ENCODE measurements around the gene TNFRSF14.

DNA sequence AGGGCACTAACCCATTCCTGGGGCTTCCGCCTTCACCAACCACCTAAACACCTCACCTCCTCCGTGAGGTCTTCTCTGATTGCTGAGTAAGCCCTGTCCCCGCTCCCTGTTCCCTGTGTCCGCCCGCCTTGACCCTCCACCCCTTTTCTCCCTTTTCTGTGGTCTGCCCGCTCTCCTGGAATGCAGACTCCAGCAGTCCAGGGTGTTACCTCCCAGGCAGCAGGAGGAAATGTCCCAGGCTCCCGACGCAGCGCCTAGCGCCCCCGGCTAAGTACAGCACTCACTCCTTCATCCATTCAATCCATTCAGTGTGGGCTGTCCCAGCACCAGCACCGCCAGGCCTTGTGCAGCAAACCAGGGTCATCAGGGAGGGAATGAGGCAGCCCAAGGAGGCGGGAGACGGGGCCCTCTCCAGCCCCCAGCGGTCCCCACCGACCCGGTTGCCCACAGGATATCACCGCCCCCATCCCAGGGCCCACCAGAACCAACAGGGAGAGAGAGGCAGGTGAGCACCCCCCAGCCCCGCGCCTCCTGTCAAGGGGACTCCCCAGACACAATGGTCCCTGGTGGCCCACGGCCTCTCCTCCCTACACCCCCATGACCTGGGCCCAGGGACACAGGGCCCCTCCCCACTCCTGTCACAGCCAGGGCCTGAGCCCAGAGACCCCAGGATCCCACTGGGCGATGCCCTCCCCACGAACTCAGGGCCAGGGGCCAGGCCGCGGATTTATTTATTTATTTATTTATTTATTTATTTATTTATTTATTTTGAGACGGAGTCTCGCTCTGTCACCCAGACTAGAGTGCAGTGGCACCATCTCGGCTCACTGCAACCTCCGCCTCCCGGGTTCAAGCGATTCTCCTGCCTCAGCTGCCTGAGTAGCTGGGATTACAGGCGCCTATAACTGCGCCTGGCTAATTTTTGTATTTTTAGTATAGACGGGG lies 10.2 kb downstream of the TNFRSF14 start:
- TF ChIP-seq, protein P1, sequence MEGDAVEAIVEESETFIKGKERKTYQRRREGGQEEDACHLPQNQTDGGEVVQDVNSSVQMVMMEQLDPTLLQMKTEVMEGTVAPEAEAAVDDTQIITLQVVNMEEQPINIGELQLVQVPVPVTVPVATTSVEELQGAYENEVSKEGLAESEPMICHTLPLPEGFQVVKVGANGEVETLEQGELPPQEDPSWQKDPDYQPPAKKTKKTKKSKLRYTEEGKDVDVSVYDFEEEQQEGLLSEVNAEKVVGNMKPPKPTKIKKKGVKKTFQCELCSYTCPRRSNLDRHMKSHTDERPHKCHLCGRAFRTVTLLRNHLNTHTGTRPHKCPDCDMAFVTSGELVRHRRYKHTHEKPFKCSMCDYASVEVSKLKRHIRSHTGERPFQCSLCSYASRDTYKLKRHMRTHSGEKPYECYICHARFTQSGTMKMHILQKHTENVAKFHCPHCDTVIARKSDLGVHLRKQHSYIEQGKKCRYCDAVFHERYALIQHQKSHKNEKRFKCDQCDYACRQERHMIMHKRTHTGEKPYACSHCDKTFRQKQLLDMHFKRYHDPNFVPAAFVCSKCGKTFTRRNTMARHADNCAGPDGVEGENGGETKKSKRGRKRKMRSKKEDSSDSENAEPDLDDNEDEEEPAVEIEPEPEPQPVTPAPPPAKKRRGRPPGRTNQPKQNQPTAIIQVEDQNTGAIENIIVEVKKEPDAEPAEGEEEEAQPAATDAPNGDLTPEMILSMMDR (IDR thresholded peaks at IDR 0.05; ENCODE audit: insufficient read depth, low read length): no peak
- TF ChIP-seq POLR2AphosphoS5 (IDR thresholded peaks at IDR 0.05; ENCODE audit: low read depth) (no peak), GABPA (IDR thresholded peaks at IDR 0.05; ENCODE audit: low read depth) (no peak)

All from HL-60 (cell line).